OCI-LY7 (cell line): ENCODE data around the gene GNAZ. TPM values are rescaled to one million over a fixed set of nuclear protein-coding genes. Genes with fewer than 3 reads are reported as not detected.

Experiments
- BruUV-seq: library from RNA; stranded (reverse); fragments of 400-500 nt; replicated peaks from 2 replicates; lab custom pipeline; 2021; lab: Mats Ljungman, UMichigan
- CTCF ChIA-PET: fragments of 300-600 bp; sonication (Branson Sonifier 250); formaldehyde crosslinking; loops from one replicate; lab custom pipeline; 2022; ENCODE audit warnings: antibody characterized with exemption; ENCODE audit not compliant: unreplicated experiment; lab: Charles Lee
- POLR2A ChIA-PET: fragments of 300-600 bp; sonication (Branson Sonifier 250); formaldehyde crosslinking; loops from one replicate; lab custom pipeline; 2022; ENCODE audit warnings: antibody characterized with exemption; lab: Charles Lee
- DNase-seq: peaks from one replicate; pipeline ENCODE4 v3.0.0-alpha.2; 2015; ENCODE audit warnings: low spot score
- H2AFZ ChIP-seq: fragments of 200-600 bp; sonication (generic), shearing (Covaris generic); 2 replicates; pipeline ENCODE4 v1.6.1; 2014; ENCODE audit warnings: mild to moderate bottlenecking, antibody characterized with exemption, low read length, moderate library complexity
- H3K27ac ChIP-seq: fragments of 200-600 bp; sonication (generic); 2 replicates; pipeline ENCODE4 v1.5.1; 2014; ENCODE audit warnings: mixed run types, low read depth, mild to moderate bottlenecking, moderate library complexity, low read length, inconsistent platforms; ENCODE audit not compliant: poor library complexity, severe bottlenecking
- H3K36me3 ChIP-seq: fragments of 200-600 bp; sonication (generic); 2 replicates; pipeline ENCODE4 v1.6.1; 2014; ENCODE audit warnings: mild to moderate bottlenecking, antibody characterized with exemption, low read length, moderate library complexity, mixed read lengths; ENCODE audit not compliant: insufficient read depth
- H3K4me1 ChIP-seq: fragments of 200-600 bp; sonication (generic); 2 replicates; pipeline ENCODE4 v1.5.1; 2014; ENCODE audit warnings: mild to moderate bottlenecking, low read length; ENCODE audit not compliant: insufficient read depth, poor library complexity, severe bottlenecking
- H3K4me2 ChIP-seq: fragments of 200-600 bp; sonication (generic); 2 replicates; pipeline ENCODE4 v1.6.1; 2014; ENCODE audit warnings: mild to moderate bottlenecking, low read length
- H3K4me3 ChIP-seq: fragments of 200-600 bp; sonication (generic); 2 replicates; pipeline ENCODE4 v1.5.1; 2014; ENCODE audit warnings: mild to moderate bottlenecking, low read depth, low read length; ENCODE audit not compliant: poor library complexity, severe bottlenecking
- H3K79me2 ChIP-seq: fragments of 200-600 bp; sonication (generic); 2 replicates; pipeline ENCODE4 v1.6.1; 2016; ENCODE audit warnings: low read depth, mild to moderate bottlenecking, low read length, moderate library complexity, mixed read lengths; ENCODE audit not compliant: insufficient read depth
- H3K9me2 ChIP-seq: fragments of 200-600 bp; sonication (generic); 2 replicates; pipeline ENCODE4 v1.6.1; 2016; ENCODE audit warnings: mild to moderate bottlenecking, low read length, mixed read lengths; ENCODE audit not compliant: insufficient read depth
- H3K9me3 ChIP-seq: fragments of 200-600 bp; sonication (generic); 2 replicates; pipeline ENCODE4 v1.6.1; 2014; ENCODE audit warnings: mild to moderate bottlenecking, mixed run types, low read length, mixed read lengths
- H4K20me1 ChIP-seq: fragments of 200-600 bp; sonication (generic); 2 replicates; pipeline ENCODE4 v1.6.1; 2014; ENCODE audit warnings: mild to moderate bottlenecking, antibody characterized with exemption, low read length, moderate library complexity, mixed read lengths; ENCODE audit not compliant: insufficient read depth
- CTCF ChIP-seq: fragments of 200-600 bp; sonication (generic); conservative IDR thresholded peaks from 2 replicates; pipeline ENCODE4 v1.5.1; 2014; ENCODE audit warnings: mild to moderate bottlenecking, antibody characterized with exemption, low read length, moderate library complexity, mixed read lengths
- EZH2phosphoT487 ChIP-seq: fragments of 200-600 bp; sonication (generic); IDR thresholded peaks from 2 replicates; pipeline ENCODE4 v1.6.1; 2018; ENCODE audit warnings: low read depth, borderline replicate concordance, mild to moderate bottlenecking, mixed run types, antibody characterized with exemption, low read length, moderate library complexity, mixed read lengths
- intact Hi-C: fragments of 100-400 bp; cut with micrococcal nuclease; formaldehyde crosslinking; loops from one replicate; pipeline ENCODE4 v1.10.0; 2022; ENCODE audit not compliant: unreplicated experiment
- total RNA-seq, 2 experiments: library from RNA; depleted of rRNA in 1 of 2; stranded (reverse); fragments of >200 nt in 1 of 2; shearing (Covaris generic) in 1 of 2; gene quantifications; 2 replicates each; pipeline ENCODE4 v1.2.3, GENCODE V29; 2014 to 2022

The GNAZ gene
- total RNA-seq, 2 experiments from 2014 or later, result 38.5 to 46.4 TPM

GRCh38 chr22:23065495-23066122, 4.7 kb upstream of the GNAZ start:
- POLR2A ChIA-PET, result interaction anchor here (1.5 kb wide), 1 partner anchor 92 kb away, joined by 3 read pairs; no protein-coding TSS in a partner anchor

GRCh38 chr22:23066200-23067022, 3.9 kb upstream of the GNAZ start:
- Histone ChIP-seq H3K9me2 (no peaks in the 10 kb centered on the region), H3K4me1 (peaks cover 68% of the 10 kb centered on the region), H4K20me1 (no peaks in the 10 kb centered on the region), H3K4me3 (peak overlapping the region; percentile 13), H3K79me2 (peaks cover 7% of the 10 kb centered on the region), H3K4me2 (peak overlapping the region; percentile 47), H3K9me3 (no peaks in the 10 kb centered on the region), H3K36me3 (no peaks in the 10 kb centered on the region), H2AFZ (peak overlapping the region; percentile 26; the same call in 1 of the 2 replicates), H3K27ac (peak overlapping the region; percentile 13)
- no peak for TF ChIP-seq EZH2phosphoT487
- TF ChIP-seq CTCF, result no peak
- ChIA-PET CTCF (interaction anchor here (0.5 kb wide), 1 partner anchor 122 kb away, joined by 3 read pairs; no protein-coding TSS in a partner anchor), POLR2A (interaction anchor here (1.5 kb wide), 1 partner anchor 93 kb away, joined by 3 read pairs; no protein-coding TSS in a partner anchor)
- DNase-seq, result peak; percentile 51
- BruUV-seq, result no TSS peak
- intact Hi-C loops, result no loop called here

More at GRCh38 chr22:23065495-23066122, 4.7 kb upstream of the GNAZ start:
- peak overlapping the region; percentile 47; the same call in 1 of the 2 replicates for H3K4me2 ChIP-seq
- TF ChIP-seq CTCF (no peak), EZH2phosphoT487 (no peak)
- no peaks in the 10 kb centered on the region for H3K36me3 ChIP-seq
- no peak overlapping the region for H3K4me3 ChIP-seq
- H4K20me1 ChIP-seq, result no peaks in the 10 kb centered on the region
- CTCF ChIA-PET, result interaction anchor here (0.5 kb wide), 2 partner anchors 88 to 121 kb away, joined by 3 read pairs; no protein-coding TSS in a partner anchor
- H3K9me2 ChIP-seq, result no peaks in the 10 kb centered on the region
- BruUV-seq, result no TSS peak
- peak overlapping the region; percentile 13 for H3K27ac ChIP-seq
- DNase-seq, result no peak
- H3K79me2 ChIP-seq, result no peaks in the 10 kb centered on the region
- peak overlapping the region; percentile 26; the same call in 1 of the 2 replicates for H2AFZ ChIP-seq
- intact Hi-C loops, result no loop called here
- H3K4me1 ChIP-seq, result peaks cover 66% of the 10 kb centered on the region
- H3K9me3 ChIP-seq, result no peaks in the 10 kb centered on the region
